ENCODE measurements around the gene CYP8B1.

The CYP8B1 gene

GRCh38 chr3:42906070-42906847 lies 30.6 kb upstream of the CYP8B1 start, which contains the start of gene ZNF662:
ZNF662 (plus strand) TSS chr3:42906142; CDS start chr3:42908115, 1,973 bp downstream.
- TF ChIP-seq, protein P1, sequence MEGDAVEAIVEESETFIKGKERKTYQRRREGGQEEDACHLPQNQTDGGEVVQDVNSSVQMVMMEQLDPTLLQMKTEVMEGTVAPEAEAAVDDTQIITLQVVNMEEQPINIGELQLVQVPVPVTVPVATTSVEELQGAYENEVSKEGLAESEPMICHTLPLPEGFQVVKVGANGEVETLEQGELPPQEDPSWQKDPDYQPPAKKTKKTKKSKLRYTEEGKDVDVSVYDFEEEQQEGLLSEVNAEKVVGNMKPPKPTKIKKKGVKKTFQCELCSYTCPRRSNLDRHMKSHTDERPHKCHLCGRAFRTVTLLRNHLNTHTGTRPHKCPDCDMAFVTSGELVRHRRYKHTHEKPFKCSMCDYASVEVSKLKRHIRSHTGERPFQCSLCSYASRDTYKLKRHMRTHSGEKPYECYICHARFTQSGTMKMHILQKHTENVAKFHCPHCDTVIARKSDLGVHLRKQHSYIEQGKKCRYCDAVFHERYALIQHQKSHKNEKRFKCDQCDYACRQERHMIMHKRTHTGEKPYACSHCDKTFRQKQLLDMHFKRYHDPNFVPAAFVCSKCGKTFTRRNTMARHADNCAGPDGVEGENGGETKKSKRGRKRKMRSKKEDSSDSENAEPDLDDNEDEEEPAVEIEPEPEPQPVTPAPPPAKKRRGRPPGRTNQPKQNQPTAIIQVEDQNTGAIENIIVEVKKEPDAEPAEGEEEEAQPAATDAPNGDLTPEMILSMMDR (IDR thresholded peaks at IDR 0.05; ENCODE audit: insufficient read depth, missing control alignments), result no peak
- no peak for DNase-seq (ENCODE audit: insufficient read length, low spot score)

DNA sequence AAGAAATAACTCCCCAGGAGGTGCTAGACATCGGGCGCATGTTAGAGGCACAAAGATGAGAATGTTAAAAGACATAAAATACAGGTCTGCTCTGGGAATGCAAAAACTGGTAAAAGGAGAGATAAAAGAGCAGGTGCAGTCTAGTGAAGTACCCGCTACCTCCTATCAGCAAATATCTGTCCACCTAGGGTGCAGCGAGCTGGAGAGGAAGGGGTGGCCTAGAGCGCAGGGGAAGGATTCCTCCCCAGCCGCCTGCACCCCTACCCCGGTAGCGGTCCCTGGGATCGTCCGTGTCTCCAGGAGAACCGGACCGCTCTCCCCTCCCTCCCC lies 30.0 kb upstream of the CYP8B1 start:
- TF ChIP-seq, protein P1 (IDR thresholded peaks at IDR 0.05; ENCODE audit: insufficient read depth, missing control alignments), result no peak
- FAIRE-seq (no peak), DNase-seq (ENCODE audit: insufficient read length, low spot score) (no peak)

More at GRCh38 chr3:42906070-42906847, 30.6 kb upstream of the CYP8B1 start, which contains the start of gene ZNF662:
- no peak for FAIRE-seq

- DNase-seq (ENCODE audit: insufficient read length, low spot score) (no peak), FAIRE-seq (no peak)
- TF ChIP-seq, protein P1 (IDR thresholded peaks at IDR 0.05; ENCODE audit: insufficient read depth, missing control alignments), result no peak
These were observed 28.4 kb upstream of the CYP8B1 start for GRCh38 chr3:42904076-42904475.

- FAIRE-seq, result no peak
- DNase-seq (ENCODE audit: insufficient read length, low spot score), result no peak
- TF ChIP-seq, protein P1 (IDR thresholded peaks at IDR 0.05; ENCODE audit: insufficient read depth, missing control alignments), result no peak
These were observed 26.6 kb upstream of the CYP8B1 start for GRCh38 chr3:42902257-42902656.

DNA sequence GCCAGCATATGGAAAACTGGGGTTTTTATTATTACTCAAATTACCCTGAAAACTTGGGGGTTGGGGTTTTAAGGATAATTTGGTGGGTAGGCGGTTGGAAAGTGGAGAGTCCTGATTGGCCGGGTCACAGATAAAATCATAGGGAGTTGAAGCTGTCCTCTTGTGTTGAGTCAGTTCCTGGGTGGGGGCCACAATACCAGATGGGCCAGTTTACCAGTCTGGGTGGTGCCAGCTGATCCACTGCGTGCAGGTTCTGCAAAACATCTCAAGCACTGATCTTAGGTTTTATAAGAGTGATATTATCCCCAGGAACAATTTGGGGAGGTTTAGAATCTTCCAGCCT lies 25.4 kb upstream of the CYP8B1 start:
- DNase-seq (ENCODE audit: insufficient read length, low spot score) (no peak), FAIRE-seq (no peak)
- TF ChIP-seq, protein P1 (IDR thresholded peaks at IDR 0.05; ENCODE audit: insufficient read depth, missing control alignments), result no peak

GRCh38 chr3:42900226-42901072 lies 24.8 kb upstream of the CYP8B1 start:
- no peak for DNase-seq (ENCODE audit: insufficient read length, low spot score)
- no peak for FAIRE-seq

More at GRCh38 chr3:42900226-42901072, 24.8 kb upstream of the CYP8B1 start:
- TF ChIP-seq, protein P1 (IDR thresholded peaks at IDR 0.05; ENCODE audit: insufficient read depth, missing control alignments), result no peak

Data from D721Med (cell line).